ENCODE measurements around the gene THRSP.
"Not testable (repeated sequence)": the region's sequence is repeated elsewhere in the genome, so short reads cannot be mapped to it uniquely, and the experiment has no call there.

THRSP gene

DNA sequence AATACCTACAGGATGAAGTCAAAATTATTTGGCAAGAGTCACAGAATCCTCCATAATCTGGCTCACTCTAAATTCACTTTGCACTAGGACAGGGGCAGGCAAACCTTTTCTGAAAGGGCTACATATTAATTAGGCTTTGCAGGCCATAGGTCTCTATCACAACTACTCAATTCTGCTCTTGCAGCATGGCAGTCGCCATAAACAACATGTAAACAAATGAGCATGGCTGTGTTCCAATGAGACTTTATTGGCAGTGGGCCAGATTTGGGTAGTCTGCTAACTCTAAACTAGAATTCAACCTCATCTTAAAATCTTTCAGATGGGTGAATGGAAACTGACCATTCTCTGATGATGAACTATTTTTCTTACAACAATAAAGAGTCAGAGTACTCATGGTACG, 5.8 kb downstream of the THRSP start:
- no peak for DNase-seq

- no peak for DNase-seq
Observed at GRCh38 chr11:78070621-78071020, 7.0 kb downstream of the THRSP start.

- DNase-seq, result no peak
Observed at GRCh38 chr11:78071717-78072116, 8.1 kb downstream of the THRSP start.

- no peak for DNase-seq
Observed at GRCh38 chr11:78072455-78072854, 8.8 kb downstream of the THRSP start.

- no peak for DNase-seq
Observed at GRCh38 chr11:78074756-78075155, 11.1 kb downstream of the THRSP start.

GRCh38 chr11:78076733-78077403, 13.2 kb downstream of the THRSP start:
- DNase-seq, result no peak

DNA sequence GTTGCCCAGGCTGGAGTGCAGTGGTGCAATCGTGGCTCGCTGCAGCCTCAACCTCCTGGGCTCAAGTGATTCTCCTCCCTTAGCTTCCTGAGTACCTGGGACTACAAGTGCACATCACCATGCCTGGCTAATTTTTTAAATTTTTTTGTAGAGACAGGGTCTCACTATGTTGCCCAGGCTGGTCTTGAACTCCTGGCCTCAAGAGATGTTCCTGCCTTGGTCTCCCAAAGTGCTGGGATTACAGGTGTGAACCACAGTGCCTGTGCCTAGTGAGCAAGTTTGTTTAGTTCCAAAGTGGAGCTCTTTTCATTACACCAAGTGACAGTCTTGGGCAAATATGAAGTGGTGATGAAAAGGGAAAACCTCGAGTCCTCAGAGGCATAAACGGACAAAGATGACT, 13.9 kb downstream of the THRSP start:
- not testable (repeated sequence) for DNase-seq

DNA sequence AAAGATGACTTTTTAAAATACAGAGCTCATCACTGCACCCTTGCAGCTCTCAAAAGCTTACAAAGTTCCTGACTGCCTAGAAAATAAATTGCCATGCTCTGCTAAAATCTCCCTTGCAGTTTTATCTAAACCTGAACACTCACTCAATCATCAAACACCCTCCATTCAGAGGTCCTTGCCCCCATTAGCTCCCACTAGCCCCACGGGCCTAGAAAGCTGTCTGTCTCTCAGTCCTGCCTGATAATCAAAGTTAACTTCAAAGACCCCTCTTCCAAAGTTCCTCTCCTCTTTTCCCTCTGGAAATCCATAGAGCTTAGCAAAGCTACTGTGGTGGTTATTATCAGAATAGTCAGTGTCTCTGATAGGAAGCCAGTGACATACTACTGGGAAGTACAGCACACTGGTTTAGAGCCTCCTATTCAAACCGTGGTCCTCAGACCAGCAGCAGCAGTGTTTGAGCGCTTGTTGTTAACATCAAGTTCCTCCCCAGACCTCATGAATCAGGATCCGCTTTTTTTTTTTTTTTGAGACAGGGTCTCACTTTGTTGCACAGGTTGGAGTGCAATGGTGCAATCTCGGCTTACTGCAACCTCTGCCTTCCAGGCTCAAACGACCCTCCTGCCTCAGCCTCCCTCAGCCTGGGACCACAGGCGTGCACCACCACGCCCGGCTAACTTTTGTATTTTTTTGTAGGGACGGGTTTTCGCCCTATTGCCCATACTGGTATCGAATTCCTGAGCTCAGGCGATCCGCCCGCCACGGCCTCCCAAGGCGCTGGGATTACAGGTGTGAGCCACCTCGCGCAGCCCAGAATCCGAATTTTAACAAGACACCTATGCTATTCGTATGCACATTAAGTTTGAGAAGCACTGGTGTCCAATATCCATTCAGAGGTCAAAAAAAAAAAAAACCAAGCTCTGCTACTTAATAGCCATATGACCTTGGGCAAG, 14.8 kb downstream of the THRSP start:
- DNase-seq, result no peak

DNA sequence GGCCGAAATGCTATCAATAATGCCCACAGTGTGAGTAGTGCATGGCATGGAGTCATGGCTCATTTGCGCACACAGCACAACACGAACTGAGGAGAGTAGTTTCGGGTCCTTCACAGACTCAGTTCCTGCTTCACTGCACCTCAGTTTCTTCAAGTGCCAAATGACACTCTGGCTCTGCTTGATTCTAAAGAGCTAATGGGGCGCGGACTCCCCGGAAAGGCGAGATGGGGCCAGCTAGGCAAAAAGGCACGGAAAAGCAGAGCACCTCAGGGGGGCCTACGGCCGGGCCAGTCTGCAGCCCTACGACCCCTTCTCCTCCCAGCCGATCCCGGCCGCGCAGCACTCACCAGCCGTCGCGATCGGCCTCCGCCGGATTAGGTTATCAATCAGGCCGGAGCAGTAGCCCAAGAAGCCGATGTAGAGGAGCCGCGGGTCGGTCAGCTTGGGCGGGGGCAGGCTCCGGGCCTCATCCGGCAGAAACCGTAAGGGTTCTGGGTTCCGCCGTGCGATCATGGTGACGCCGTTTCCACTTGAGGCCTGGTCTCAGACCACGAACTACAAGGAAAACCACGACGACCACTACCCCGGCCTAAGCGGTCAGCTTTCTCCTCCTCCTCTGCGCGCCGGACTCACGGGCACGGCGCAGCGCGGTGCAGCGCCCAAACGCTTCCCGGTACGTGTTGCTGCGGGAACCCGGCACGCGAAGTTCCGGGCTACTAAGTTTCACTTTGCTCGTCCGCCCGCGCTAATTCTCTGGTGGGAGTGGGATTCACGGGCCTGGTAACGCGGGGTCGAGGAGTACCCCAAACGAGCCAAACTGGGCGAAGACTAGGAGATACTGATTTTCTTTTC, 15.8 kb downstream of the THRSP start, which contains the start of gene NDUFC2:
TSS of gene NDUFC2 (minus strand) at position 631 of the 852 bp plus-strand sequence. CDS start at position 513, 118 bp downstream.
- DNase-seq, result peak; percentile 70

- DNase-seq, result no peak
Observed at GRCh38 chr11:78080084-78080817, 16.6 kb downstream of the THRSP start.

- no peak for DNase-seq
Observed at GRCh38 chr11:78080818-78081495, 17.3 kb downstream of the THRSP start.

- DNase-seq, result peak; percentile 6
Observed at GRCh38 chr11:78081583-78081982, 17.9 kb downstream of the THRSP start.

DNA sequence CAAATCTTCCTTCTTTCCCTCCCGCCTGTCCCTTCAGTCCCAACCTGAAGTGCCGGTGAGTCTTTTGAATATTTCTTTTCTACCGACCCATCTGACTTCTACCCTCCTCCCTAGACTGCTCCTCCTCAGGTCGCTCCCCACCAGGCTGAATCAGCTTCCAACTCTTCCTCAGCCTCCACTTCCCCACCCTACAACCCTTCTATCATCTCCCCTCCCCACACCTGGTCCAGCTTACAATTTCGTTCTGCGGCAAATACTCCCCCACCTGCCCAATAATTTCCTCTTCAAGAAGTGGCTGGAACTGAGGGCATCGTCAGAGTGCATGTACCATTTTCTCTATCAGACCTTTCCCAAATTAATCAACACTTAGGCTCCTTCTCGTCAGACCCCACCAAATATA, 18.5 kb downstream of the THRSP start:
- DNase-seq, result no peak

GRCh38 chr11:78083021-78083420, 19.4 kb downstream of the THRSP start:
- no peak for DNase-seq

DNA sequence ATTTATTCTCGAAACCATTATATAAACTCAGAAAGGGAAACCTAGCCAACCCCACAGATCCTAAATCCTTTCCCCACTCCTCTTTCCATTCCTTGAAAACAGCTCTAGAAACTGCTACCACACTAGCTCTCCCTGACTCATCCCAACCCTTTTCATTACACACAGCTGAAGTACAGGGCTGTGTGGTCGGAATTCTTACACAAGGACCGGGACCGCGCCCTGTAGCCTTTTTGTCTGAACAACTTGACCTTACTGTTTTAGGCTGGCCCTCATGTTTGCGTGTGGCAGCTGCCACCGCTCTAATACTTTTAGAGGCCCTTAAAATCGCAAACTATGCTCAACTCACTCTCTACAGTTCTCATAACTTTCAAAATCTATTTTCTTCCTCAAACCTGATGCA, 20.8 kb downstream of the THRSP start:
- DNase-seq, result not testable (repeated sequence)

DNA sequence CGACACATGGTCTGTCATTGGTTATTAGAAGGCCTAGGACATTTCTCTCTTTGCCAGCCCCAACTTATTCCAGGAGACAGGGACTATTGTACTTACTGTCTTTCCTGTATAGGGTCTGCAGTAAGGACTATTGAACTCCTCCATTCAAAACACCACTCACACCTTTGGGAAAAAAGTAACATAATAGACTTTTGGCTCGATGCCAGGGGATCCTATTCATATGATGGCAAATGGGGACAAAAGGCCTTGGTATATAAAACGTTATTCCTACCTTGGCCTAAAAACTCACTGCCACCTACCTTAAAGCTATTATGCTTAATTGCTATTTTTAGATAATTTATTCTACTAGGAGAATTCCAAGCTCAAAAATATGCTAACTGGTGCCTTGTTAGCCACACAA, 22.3 kb downstream of the THRSP start:
- no peak for DNase-seq

DNA sequence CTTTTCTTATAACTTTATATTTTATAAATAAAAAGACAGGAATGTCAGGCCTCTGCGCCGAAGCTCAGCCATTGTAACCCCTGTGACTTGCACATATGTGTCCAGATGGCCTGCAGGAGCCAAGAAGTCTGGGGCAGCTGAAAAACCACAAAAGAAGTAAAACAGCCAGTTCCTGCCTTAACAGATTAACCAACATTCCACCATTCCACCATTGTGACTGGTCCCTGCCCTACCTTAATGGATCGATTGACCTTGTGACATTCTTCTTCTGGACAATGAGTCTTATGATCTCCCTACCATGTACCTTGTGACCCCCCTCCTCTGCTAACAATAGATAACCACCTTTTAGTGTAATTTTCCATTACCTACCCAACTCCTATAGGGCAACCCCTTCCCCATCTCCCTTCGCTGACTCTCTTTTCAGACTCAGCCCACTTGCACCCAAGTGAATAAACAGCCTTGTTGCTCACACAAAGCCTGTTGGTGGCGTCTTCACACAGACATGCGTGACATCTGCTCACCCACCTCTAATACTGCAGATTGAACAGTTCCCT, 22.9 kb downstream of the THRSP start:
- not testable (repeated sequence) for DNase-seq

DNA sequence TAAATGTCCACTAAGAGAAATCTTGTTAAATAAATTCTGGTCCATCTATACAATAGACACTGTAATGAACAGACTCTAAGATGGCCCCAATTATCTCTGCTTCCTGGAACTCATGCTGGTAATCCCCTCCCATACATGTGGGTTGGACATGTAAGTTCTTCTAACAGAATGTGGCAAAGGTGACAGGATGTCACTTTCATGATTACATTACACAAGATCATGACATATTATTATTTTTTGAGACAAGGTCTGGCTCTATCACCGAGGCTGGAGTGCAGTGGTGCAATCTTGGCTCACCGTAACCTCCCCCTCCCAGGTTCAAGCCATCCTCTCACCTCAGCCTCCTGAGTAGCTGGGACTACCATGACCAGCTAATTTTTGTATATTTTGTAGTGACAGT, 30.6 kb downstream of the THRSP start:
- DNase-seq, result no peak

- no peak for DNase-seq
Observed at GRCh38 chr11:78097666-78098385, 34.2 kb downstream of the THRSP start.

GRCh38 chr11:78099666-78100065, 36.0 kb downstream of the THRSP start:
- no peak for DNase-seq

DNA sequence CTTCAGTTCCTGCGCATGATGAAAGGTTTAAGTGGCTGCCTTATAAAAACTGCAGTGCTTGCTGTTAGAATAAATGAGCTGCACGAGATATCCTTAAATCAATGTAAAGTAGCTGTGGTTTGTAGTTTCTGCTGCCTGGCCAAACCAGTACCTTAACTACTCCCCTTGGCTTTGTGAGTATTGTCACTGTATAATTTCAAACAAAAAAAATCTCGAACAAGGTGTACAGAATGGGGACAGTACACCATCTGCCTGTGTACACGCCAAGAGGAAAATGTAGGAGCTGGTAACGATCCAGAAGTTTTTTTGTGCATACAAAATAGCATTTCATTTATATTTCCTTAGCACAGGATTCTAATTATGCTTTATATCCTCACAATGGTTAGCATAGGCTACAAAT, 36.6 kb downstream of the THRSP start:
- no peak for DNase-seq
